ENCODE results near the gene PTEN. TPM values are rescaled to one million over a fixed set of nuclear protein-coding genes. Genes with fewer than 3 reads are reported as not detected.

The PTEN gene
- total RNA-seq, 1 experiment from 2014 or later: 58.7 TPM

- Histone ChIP-seq H3K9me3 (ENCODE audit: control insufficient read depth in 1 of 2, insufficient read depth in 1 of 2, low read depth in 1 of 2, low read length in 2 of 2) (no peaks in the 10 kb centered on the region), H3K79me2 (ENCODE audit: insufficient read depth, low read length) (no peaks in the 10 kb centered on the region), H3K36me3 (ENCODE audit: control insufficient read depth in 1 of 2, insufficient read depth in 2 of 2, low read length in 2 of 2) (no peaks in the 10 kb centered on the region), H3K9me2 (ENCODE audit: insufficient read depth) (no peaks in the 10 kb centered on the region), H3K9ac (ENCODE audit: low read length) (no peak overlapping the region), H2AFZ (ENCODE audit: low read depth, low read length, poor library complexity, severe bottlenecking) (no peak overlapping the region), H3K4me2 (ENCODE audit: low read length) (no peak overlapping the region), H4K20me1 (ENCODE audit: insufficient read depth) (no peaks in the 10 kb centered on the region), H3K27ac (ENCODE audit: low read depth, low read length) (no peak overlapping the region), H3K4me3 (replicated peaks in 1 of 2; ENCODE audit: low read depth in 1 of 2, low read length in 2 of 2) (no peak overlapping the region), H3K27me3 (ENCODE audit: insufficient read depth, low read length) (no peaks in the 10 kb centered on the region), H3K4me1 (ENCODE audit: control insufficient read depth in 1 of 2, insufficient read depth in 2 of 2, low read length in 2 of 2) (no peaks in the 10 kb centered on the region)
- intact Hi-C loops (cut with micrococcal nuclease): no loop called here
- ChIA-PET CTCF (no interaction called here), RAD21 (ENCODE audit: low non-redundant PET in 1 of 2, low total read pairs in 2 of 2, uncharacterized antibody in 2 of 2, unreplicated experiment in 2 of 2) (no interaction called here), POLR2A (interaction anchor here (1.3 kb wide), 1 partner anchor 10 kb away, joined by 4 read pairs; the partner anchor contains the start of gene ATAD1)
- ATAC-seq (no peak), DNase-seq (ENCODE audit: low read depth, low spot score) (no peak)
- no TSS peak for BruUV-seq (replicated peaks)
- TF ChIP-seq SRF (IDR thresholded peaks at IDR 0.05; ENCODE audit: low read depth) (no peak), TCF7L2 (IDR thresholded peaks at IDR 0.05; ENCODE audit: borderline replicate concordance, extremely low read depth, insufficient read depth, insufficient read length) (no peak), FOSL1 (IDR thresholded peaks at IDR 0.05; ENCODE audit: low read depth) (no peak), EGR1 (IDR thresholded peaks at IDR 0.05; ENCODE audit: low read depth) (no peak), SIN3A (IDR thresholded peaks at IDR 0.05; ENCODE audit: low read depth) (no peak), ELF1 (IDR thresholded peaks at IDR 0.05; ENCODE audit: borderline replicate concordance, low read depth) (no peak), CEBPB (IDR thresholded peaks at IDR 0.05; ENCODE audit: low read depth) (no peak), REST (IDR thresholded peaks at IDR 0.05; ENCODE audit: low read depth) (no peak), POLR2A (IDR thresholded peaks at IDR 0.05; ENCODE audit: borderline replicate concordance, extremely low read depth, insufficient read depth, insufficient read length) (no peak), EZH2phosphoT487 (IDR thresholded peaks at IDR 0.05; ENCODE audit: borderline replicate concordance) (no peak), YY1 (IDR thresholded peaks at IDR 0.05; ENCODE audit: extremely low read depth, insufficient replicate concordance, low read depth, low read length) (no peak), RAD21 (IDR thresholded peaks at IDR 0.05; ENCODE audit: low read depth) (no peak), POLR2AphosphoS5 (IDR thresholded peaks at IDR 0.05; ENCODE audit: low read depth, low read length) (no peak), MAX (IDR thresholded peaks at IDR 0.05) (no peak), JUND (IDR thresholded peaks at IDR 0.05) (no peak), ZBTB33 (IDR thresholded peaks at IDR 0.05; ENCODE audit: extremely low read depth, insufficient replicate concordance, low read length) (no peak), CBX3 (IDR thresholded peaks at IDR 0.05; ENCODE audit: low read depth) (no peak), EZH2 (IDR thresholded peaks at IDR 0.05) (no peak)
- TF ChIP-seq, protein P1, sequence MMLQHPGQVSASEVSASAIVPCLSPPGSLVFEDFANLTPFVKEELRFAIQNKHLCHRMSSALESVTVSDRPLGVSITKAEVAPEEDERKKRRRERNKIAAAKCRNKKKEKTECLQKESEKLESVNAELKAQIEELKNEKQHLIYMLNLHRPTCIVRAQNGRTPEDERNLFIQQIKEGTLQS (IDR thresholded peaks at IDR 0.05): no peak
- TF ChIP-seq, protein P2, sequence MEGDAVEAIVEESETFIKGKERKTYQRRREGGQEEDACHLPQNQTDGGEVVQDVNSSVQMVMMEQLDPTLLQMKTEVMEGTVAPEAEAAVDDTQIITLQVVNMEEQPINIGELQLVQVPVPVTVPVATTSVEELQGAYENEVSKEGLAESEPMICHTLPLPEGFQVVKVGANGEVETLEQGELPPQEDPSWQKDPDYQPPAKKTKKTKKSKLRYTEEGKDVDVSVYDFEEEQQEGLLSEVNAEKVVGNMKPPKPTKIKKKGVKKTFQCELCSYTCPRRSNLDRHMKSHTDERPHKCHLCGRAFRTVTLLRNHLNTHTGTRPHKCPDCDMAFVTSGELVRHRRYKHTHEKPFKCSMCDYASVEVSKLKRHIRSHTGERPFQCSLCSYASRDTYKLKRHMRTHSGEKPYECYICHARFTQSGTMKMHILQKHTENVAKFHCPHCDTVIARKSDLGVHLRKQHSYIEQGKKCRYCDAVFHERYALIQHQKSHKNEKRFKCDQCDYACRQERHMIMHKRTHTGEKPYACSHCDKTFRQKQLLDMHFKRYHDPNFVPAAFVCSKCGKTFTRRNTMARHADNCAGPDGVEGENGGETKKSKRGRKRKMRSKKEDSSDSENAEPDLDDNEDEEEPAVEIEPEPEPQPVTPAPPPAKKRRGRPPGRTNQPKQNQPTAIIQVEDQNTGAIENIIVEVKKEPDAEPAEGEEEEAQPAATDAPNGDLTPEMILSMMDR (IDR thresholded peaks at IDR 0.05 in 2 of 3, conservative IDR thresholded peaks at IDR 0.05 in 1 of 3; ENCODE audit: borderline replicate concordance in 1 of 3, insufficient read depth in 1 of 3, low read depth in 2 of 3, low read length in 2 of 3): no peak
Measured at GRCh38 chr10:87827681-87828080, 35.7 kb upstream of the PTEN start.
